ENCODE measurements around the gene EPB41. TPM values are rescaled to one million over a fixed set of nuclear protein-coding genes. Genes with fewer than 3 reads are reported as not detected.

EPB41 gene
- 40.0 TPM for polyA plus RNA-seq (2013, experiment 1 of 2)
- polyA plus RNA-seq (2013, experiment 2 of 2), result 41.4 TPM

GRCh38 chr1:28914228-28915030, at the start of gene EPB41:
Gene EPB41, plus strand, starts transcription at chr1:28914569. Its CDS starts 72,869 bp downstream, at chr1:28987438.
- H4K8ac ChIP-seq (ENCODE audit: low read depth, low read length), result no peak within 1 kb of the TSS
- peak within 1 kb of the TSS; percentile 75 for H3K9ac ChIP-seq (ENCODE audit: low read length)
- peak within 1 kb of the TSS; percentile 99 for H4K5ac ChIP-seq (ENCODE audit: low read length)
- no peak within 1 kb of the TSS for H2BK120ac ChIP-seq (ENCODE audit: low read depth, low read length)
- peak within 1 kb of the TSS; percentile 77 for H3K4me3 ChIP-seq (ENCODE audit: low read length)
- no peak within 1 kb of the TSS for H2AK5ac ChIP-seq (ENCODE audit: low read length)
- peak within 1 kb of the TSS; percentile 84 for H3K27ac ChIP-seq (ENCODE audit: low read depth, low read length)
- H3K23ac ChIP-seq (ENCODE audit: low read length), result peak within 1 kb of the TSS; percentile 15
- H3K4me2 ChIP-seq (ENCODE audit: low read length), result peak within 1 kb of the TSS; percentile 73
- peaks cover 2% of the 10 kb centered on the region for H3K4me1 ChIP-seq (ENCODE audit: control insufficient read depth, low read depth, low read length)
- peak within 1 kb of the TSS; percentile 71 for H3K18ac ChIP-seq (ENCODE audit: low read length)
- H3K56ac ChIP-seq (ENCODE audit: low read length), result peak within 1 kb of the TSS; percentile 95
- no peaks in the 10 kb centered on the region for H3K27me3 ChIP-seq (ENCODE audit: insufficient read depth, low read length, poor library complexity)
- whole genome bisulfite sequencing (ENCODE audit: extremely low coverage, insufficient coverage, low lambda C conversion rate), result no CpG with 5 or more reads among the region's 95 CpGs
- H2BK15ac ChIP-seq (replicated peaks; ENCODE audit: low read depth), result no peak within 1 kb of the TSS
- peak; percentile 99 for DNase-seq
- no peaks in the 10 kb centered on the region for H3K36me3 ChIP-seq (ENCODE audit: control insufficient read depth, insufficient read depth, low read length)
- no peak within 1 kb of the TSS for H3K4ac ChIP-seq (ENCODE audit: low read depth, low read length)
- no peaks in the 10 kb centered on the region for H3K79me2 ChIP-seq (ENCODE audit: control insufficient read depth, insufficient read depth, low read length)
- no peak within 1 kb of the TSS for H2BK5ac ChIP-seq (ENCODE audit: low read length)
- H3K79me1 ChIP-seq (ENCODE audit: low read length), result no peaks in the 10 kb centered on the region

- Histone ChIP-seq H2BK120ac (ENCODE audit: low read depth, low read length) (no peak overlapping the region), H3K56ac (ENCODE audit: low read length) (no peak overlapping the region), H3K18ac (ENCODE audit: low read length) (no peak overlapping the region), H2BK15ac (replicated peaks; ENCODE audit: low read depth) (no peak overlapping the region), H4K8ac (ENCODE audit: low read depth, low read length) (no peak overlapping the region), H3K4me3 (ENCODE audit: low read length) (no peak overlapping the region), H3K4me2 (ENCODE audit: low read length) (no peak overlapping the region), H3K27me3 (ENCODE audit: insufficient read depth, low read length, poor library complexity) (no peaks in the 10 kb centered on the region), H2BK5ac (ENCODE audit: low read length) (no peak overlapping the region), H3K4me1 (ENCODE audit: control insufficient read depth, low read depth, low read length) (no peaks in the 10 kb centered on the region), H3K79me1 (ENCODE audit: low read length) (no peaks in the 10 kb centered on the region), H3K9ac (ENCODE audit: low read length) (no peak overlapping the region), H3K79me2 (ENCODE audit: control insufficient read depth, insufficient read depth, low read length) (no peaks in the 10 kb centered on the region), H4K5ac (ENCODE audit: low read length) (no peak overlapping the region), H2AK5ac (ENCODE audit: low read length) (no peak overlapping the region), H3K4ac (ENCODE audit: low read depth, low read length) (no peak overlapping the region), H3K27ac (ENCODE audit: low read depth, low read length) (no peak overlapping the region), H3K36me3 (ENCODE audit: control insufficient read depth, insufficient read depth, low read length) (no peaks in the 10 kb centered on the region), H3K23ac (ENCODE audit: low read length) (no peak overlapping the region)
- WGBS (ENCODE audit: extremely low coverage, insufficient coverage, low lambda C conversion rate), result no CpG with 5 or more reads among the region's 6 CpGs
- no peak for DNase-seq
Observed at GRCh38 chr1:28864695-28865094, 49.7 kb upstream of the EPB41 start.

- no peak for DNase-seq
- H3K56ac ChIP-seq (ENCODE audit: low read length), result no peak overlapping the region
- no peaks in the 10 kb centered on the region for H3K36me3 ChIP-seq (ENCODE audit: control insufficient read depth, insufficient read depth, low read length)
Observed at GRCh38 chr1:28865997-28866650, 48.2 kb upstream of the EPB41 start.

GRCh38 chr1:28867850-28868249, 46.5 kb upstream of the EPB41 start:
- no peak overlapping the region for H3K18ac ChIP-seq (ENCODE audit: low read length)
- WGBS (ENCODE audit: extremely low coverage, insufficient coverage, low lambda C conversion rate), result no CpG with 5 or more reads among the region's 3 CpGs
- no peak overlapping the region for H3K4me2 ChIP-seq (ENCODE audit: low read length)
- H3K79me2 ChIP-seq (ENCODE audit: control insufficient read depth, insufficient read depth, low read length), result no peaks in the 10 kb centered on the region
- no peak overlapping the region for H2BK5ac ChIP-seq (ENCODE audit: low read length)
- no peak overlapping the region for H3K27ac ChIP-seq (ENCODE audit: low read depth, low read length)
- H3K27me3 ChIP-seq (ENCODE audit: insufficient read depth, low read length, poor library complexity), result no peaks in the 10 kb centered on the region
- H3K4me3 ChIP-seq (ENCODE audit: low read length), result no peak overlapping the region
- H3K56ac ChIP-seq (ENCODE audit: low read length), result no peak overlapping the region
- H2AK5ac ChIP-seq (ENCODE audit: low read length), result no peak overlapping the region
- H4K5ac ChIP-seq (ENCODE audit: low read length), result no peak overlapping the region
- no peak for DNase-seq
- no peaks in the 10 kb centered on the region for H3K4me1 ChIP-seq (ENCODE audit: control insufficient read depth, low read depth, low read length)
- no peaks in the 10 kb centered on the region for H3K36me3 ChIP-seq (ENCODE audit: control insufficient read depth, insufficient read depth, low read length)
- no peaks in the 10 kb centered on the region for H3K79me1 ChIP-seq (ENCODE audit: low read length)
- no peak overlapping the region for H3K4ac ChIP-seq (ENCODE audit: low read depth, low read length)
- no peak overlapping the region for H3K23ac ChIP-seq (ENCODE audit: low read length)
- no peak overlapping the region for H2BK15ac ChIP-seq (replicated peaks; ENCODE audit: low read depth)
- H3K9ac ChIP-seq (ENCODE audit: low read length), result no peak overlapping the region
- H4K8ac ChIP-seq (ENCODE audit: low read depth, low read length), result no peak overlapping the region
- H2BK120ac ChIP-seq (ENCODE audit: low read depth, low read length), result no peak overlapping the region

More at GRCh38 chr1:28865997-28866650, 48.2 kb upstream of the EPB41 start:
- Histone ChIP-seq H3K4ac (ENCODE audit: low read depth, low read length) (no peak overlapping the region), H4K8ac (ENCODE audit: low read depth, low read length) (no peak overlapping the region), H3K18ac (ENCODE audit: low read length) (no peak overlapping the region), H3K27me3 (ENCODE audit: insufficient read depth, low read length, poor library complexity) (no peaks in the 10 kb centered on the region), H3K4me3 (ENCODE audit: low read length) (no peak overlapping the region), H3K23ac (ENCODE audit: low read length) (no peak overlapping the region), H2BK120ac (ENCODE audit: low read depth, low read length) (no peak overlapping the region), H2AK5ac (ENCODE audit: low read length) (no peak overlapping the region), H3K79me1 (ENCODE audit: low read length) (no peaks in the 10 kb centered on the region), H3K27ac (ENCODE audit: low read depth, low read length) (no peak overlapping the region), H3K4me1 (ENCODE audit: control insufficient read depth, low read depth, low read length) (no peaks in the 10 kb centered on the region), H2BK5ac (ENCODE audit: low read length) (no peak overlapping the region), H3K9ac (ENCODE audit: low read length) (no peak overlapping the region), H2BK15ac (replicated peaks; ENCODE audit: low read depth) (no peak overlapping the region), H4K5ac (ENCODE audit: low read length) (no peak overlapping the region), H3K79me2 (ENCODE audit: control insufficient read depth, insufficient read depth, low read length) (no peaks in the 10 kb centered on the region), H3K4me2 (ENCODE audit: low read length) (no peak overlapping the region)
- no CpG with 5 or more reads among the region's 10 CpGs for WGBS (ENCODE audit: extremely low coverage, insufficient coverage, low lambda C conversion rate)

- Histone ChIP-seq H3K23ac (ENCODE audit: low read length) (no peak overlapping the region), H3K27ac (ENCODE audit: low read depth, low read length) (no peak overlapping the region), H3K4me3 (ENCODE audit: low read length) (no peak overlapping the region), H4K8ac (ENCODE audit: low read depth, low read length) (no peak overlapping the region), H2BK120ac (ENCODE audit: low read depth, low read length) (no peak overlapping the region), H3K36me3 (ENCODE audit: control insufficient read depth, insufficient read depth, low read length) (no peaks in the 10 kb centered on the region), H4K5ac (ENCODE audit: low read length) (no peak overlapping the region), H2BK5ac (ENCODE audit: low read length) (no peak overlapping the region), H2AK5ac (ENCODE audit: low read length) (no peak overlapping the region), H3K4me1 (ENCODE audit: control insufficient read depth, low read depth, low read length) (no peaks in the 10 kb centered on the region), H3K79me2 (ENCODE audit: control insufficient read depth, insufficient read depth, low read length) (no peaks in the 10 kb centered on the region), H3K4me2 (ENCODE audit: low read length) (no peak overlapping the region), H3K56ac (ENCODE audit: low read length) (no peak overlapping the region), H3K18ac (ENCODE audit: low read length) (no peak overlapping the region), H3K27me3 (ENCODE audit: insufficient read depth, low read length, poor library complexity) (no peaks in the 10 kb centered on the region), H3K79me1 (ENCODE audit: low read length) (no peaks in the 10 kb centered on the region), H3K4ac (ENCODE audit: low read depth, low read length) (no peak overlapping the region), H2BK15ac (replicated peaks; ENCODE audit: low read depth) (no peak overlapping the region), H3K9ac (ENCODE audit: low read length) (no peak overlapping the region)
- no peak for DNase-seq
- WGBS (ENCODE audit: extremely low coverage, insufficient coverage, low lambda C conversion rate), result no CpG with 5 or more reads among the region's 5 CpGs
Observed at GRCh38 chr1:28869952-28870351, 44.4 kb upstream of the EPB41 start.
